GM10847 (cell line): ENCODE results near the gene GH2.
A peak's percentile ranks its signal among the peaks of the same experiment; 100 is the strongest.

ENCODE experiments used
- POLR2A ChIP-seq: IDR thresholded peaks from 2 replicates; pipeline ENCODE4 v1.6.1; 2011; ENCODE audit not compliant: insufficient read length; ENCODE audit errors: extremely low read depth

The GH2 gene

GRCh38 chr17:63843387-63843888 is 38.3 kb downstream of the GH2 start:
- TF ChIP-seq POLR2A, result peak; percentile 33

GRCh38 chr17:63842540-63843386 is 39.0 kb downstream of the GH2 start, which contains the start of gene SMARCD2:
Gene SMARCD2, minus strand, starts transcription at chr17:63842685. Its CDS starts 11 bp downstream, at chr17:63842674.
- peak; percentile 75 for TF ChIP-seq POLR2A

GRCh38 chr17:63842173-63842539 is 39.6 kb downstream of the GH2 start:
- TF ChIP-seq POLR2A, result no peak

DNA sequence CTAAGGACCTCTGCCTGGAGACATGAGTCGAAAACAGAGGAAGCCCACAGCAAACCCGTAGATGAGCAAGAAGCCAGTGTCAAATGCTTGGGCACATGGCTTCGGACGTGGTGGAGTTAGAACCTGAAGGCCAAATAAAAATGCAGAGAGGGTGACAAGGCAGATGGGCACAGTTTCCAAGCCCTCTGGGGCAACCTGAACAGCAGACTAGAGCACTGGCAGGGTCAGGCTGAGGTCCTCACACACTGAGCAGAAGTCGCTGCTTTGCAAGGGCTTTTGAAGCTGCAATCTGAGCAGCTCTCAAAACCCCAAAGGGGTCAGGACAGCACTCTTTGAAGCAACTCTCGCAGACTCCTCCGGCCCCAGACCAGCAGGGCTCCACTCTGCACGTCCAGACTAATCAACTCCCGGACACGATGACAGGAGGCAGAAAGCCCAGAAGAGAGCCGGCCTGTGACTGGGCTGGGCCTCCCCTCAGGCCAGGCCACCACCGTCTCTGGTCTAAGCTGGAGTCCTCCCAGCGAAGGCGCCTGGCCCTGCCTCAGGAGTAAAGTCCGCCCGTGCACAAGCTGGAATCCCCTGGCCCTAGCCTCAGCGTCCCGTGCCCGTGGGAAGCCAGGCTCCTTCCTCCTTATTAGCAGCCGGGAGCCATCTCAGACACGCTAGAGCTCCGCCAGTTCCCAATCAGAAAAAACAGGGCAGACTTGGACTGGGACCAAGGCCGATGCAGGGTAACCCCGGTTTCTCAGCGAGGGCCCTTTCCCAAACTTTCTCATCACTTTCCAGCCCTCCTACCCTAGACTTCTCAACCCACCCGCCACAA is 40.2 kb downstream of the GH2 start:
- no peak for TF ChIP-seq POLR2A

GRCh38 chr17:63840591-63841349 is 41.0 kb downstream of the GH2 start:
- no peak for TF ChIP-seq POLR2A

DNA sequence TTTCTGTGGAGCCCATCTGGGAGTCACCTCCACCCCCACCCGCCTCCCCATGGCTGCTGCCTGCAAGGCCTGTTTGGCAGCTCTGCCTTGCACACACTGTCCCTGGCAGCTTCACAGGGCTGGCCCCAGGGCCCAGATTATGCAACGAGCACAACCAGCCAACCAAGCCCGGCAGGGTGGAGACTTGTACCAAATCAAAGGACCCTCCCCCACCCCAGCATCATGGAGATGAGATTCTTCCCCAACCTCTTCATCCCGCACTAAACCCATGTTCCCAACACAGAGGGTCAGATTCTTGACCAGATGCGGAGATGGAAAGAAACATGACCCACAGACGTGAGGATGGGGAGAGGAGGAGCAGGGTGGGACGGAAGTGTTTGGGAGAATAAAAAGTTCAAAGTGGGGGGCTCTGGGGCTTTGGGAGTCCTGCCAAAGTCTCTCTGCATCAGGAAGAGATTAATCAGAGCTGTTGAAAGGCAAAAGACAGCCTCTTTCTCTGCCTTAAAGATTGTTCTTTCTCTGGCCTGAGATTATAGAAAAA is 43.0 kb downstream of the GH2 start:
- no peak for TF ChIP-seq POLR2A

DNA sequence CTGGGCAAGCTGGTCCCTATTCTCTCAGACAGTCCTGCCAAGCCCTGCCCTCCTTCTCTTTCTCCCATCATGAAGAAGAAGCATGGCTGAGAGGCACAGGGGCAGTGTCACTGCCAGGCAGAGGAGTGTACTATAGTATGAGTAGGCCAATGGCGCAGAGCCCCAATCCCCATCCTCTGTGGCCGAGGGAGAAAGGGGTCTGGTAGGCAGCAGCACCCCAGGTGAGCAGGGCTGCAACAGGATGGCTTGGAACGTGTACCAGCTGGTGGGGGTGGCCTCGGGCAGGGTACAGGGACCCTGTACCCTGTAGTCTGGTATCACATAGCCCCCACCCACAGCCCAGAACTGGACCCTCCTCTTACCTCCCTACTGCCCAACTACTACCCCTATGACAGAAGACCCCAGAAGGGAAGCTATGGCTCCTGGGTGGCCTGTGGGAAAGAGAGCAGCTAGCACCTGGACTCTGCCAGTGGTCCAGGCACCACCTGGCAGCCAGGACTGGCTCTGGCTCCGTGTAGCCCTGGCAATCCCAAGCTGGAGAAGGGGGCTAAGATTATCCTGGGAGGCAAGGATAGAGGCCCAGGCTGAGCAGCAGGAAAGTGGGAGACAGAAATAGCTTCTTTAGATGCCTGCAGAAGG is 43.7 kb downstream of the GH2 start:
- no peak for TF ChIP-seq POLR2A

GRCh38 chr17:63837480-63837879 is 44.3 kb downstream of the GH2 start:
- TF ChIP-seq POLR2A, result no peak

- TF ChIP-seq POLR2A, result no peak
Measured at GRCh38 chr17:63836811-63837210, 44.9 kb downstream of the GH2 start.

DNA sequence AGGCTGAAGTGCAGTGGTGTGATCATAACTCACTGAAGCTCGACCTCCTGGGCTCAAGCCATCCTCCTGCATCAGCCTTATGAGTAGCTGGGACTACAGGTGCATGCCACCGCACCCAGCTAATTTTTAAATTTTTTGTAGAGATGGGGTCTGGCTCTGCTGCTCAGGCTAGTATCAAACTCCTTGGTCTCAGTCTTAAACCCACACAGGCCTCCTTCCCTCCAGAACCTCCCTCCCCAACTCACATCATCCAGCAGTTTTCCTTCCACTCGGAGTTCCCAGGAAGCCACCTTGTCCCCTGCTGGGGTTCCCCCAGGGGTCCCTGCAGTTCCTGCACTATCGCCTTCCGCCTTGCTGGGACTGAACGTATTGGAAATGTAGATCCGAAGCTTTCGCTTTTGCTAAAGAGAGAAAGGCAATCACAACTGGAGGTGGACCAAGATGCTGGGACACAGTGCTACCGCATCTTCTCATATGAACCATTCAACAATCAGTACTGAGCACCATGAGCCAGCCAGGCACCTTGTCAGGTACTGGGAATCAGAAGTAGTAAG is 46.5 kb downstream of the GH2 start:
- TF ChIP-seq POLR2A, result no peak

DNA sequence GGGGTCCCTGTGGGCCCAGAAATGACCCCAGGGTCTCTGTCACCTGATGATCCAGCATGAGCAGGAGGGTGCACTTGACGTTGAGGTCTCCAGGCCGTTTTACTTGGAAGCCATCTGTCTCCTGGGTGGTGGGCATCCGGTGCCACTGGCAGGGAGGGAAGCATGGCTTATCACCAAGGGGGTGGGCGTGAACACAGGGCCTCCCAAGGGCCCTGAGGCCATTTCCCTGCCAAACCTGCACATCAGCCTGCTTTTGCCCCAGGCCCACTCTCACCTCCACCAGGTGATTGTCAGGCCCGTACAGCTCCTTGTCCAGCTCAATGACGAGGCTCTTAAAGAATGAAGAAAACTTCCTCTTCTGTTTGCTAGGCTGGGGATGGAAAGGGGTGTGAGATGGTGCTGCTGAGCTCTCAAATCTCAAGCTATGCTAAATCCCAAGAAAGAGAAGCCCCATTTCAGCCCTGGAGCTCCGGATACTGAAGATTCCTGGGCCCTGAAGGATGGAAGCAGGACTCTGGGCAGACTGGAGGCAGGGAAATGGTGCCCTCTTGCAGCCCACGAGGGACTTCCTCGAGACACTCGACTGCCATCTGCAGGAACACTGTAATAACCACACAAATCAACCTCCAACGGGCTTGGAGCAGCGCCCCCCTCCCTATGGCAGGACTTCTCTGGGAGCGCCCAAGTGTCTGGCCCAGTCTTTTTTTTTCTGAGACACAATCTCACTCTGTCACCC is 47.1 kb downstream of the GH2 start:
- no peak for TF ChIP-seq POLR2A

DNA sequence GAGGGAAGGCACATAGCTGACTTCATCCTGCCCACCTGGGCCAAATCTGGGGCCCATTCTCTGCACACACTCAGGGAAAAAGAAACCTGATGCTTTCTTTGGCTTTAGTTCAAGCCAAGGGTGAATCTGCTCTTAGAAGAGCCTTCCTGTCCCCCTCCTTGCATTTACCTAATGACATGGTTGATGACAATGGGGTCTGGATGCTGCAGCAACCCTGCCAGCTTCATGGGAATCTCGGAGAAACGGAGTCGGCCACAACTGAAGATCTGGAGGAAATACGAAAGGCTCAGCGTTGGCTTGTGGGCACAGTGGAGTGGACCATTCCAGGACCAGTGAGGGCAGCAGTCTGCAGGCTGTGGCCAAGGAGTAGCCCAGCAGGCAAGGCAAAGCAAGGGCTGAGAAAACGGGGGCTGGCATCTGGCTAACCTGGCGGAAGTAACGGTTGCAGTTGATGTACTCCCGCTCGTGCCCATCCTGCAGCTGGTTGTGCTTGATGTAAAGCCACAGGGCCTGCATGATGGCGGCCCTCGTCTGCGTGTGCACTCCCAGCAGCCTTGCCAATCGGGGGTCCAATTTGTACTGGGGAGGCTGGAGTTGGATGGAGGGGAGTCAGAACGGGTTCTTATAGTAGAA is 47.9 kb downstream of the GH2 start:
- no peak for TF ChIP-seq POLR2A

DNA sequence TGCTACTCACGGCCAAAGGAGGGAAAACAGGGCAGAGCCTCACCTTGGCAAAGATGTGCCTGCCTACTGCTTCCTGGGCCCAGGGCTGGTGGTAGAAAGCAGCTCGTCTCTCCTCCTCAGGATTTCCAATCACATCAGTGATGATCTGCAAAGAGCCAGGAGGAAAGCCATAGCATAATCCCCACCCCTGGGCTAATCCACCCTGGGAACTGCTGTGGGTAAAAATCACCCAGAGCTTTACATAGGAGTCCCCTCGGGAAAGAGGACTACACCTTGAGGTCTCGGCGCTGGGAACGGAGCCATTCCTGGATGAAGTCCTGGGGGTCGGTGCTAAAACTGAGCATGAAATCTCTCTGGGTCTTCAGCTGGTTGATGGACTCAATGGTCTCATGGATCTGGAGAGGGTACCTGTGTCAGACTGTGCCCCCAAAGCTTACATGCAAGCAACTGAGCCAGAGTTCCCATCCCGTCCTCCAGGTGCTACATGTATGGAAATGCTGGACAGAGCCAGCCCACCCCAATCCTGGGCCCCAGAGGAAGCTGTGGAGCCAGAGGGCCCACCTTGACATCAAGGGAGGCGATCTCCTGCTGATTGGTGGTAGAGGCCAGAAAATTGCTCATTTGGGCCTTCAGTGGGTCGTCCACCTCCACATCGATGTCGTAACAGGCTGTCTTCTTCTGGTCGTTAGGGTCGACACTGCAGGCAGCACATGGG is 48.6 kb downstream of the GH2 start:
- no peak for TF ChIP-seq POLR2A

GRCh38 chr17:63832455-63832854 is 49.3 kb downstream of the GH2 start:
- no peak for TF ChIP-seq POLR2A
